Fibroblast of the aortic adventitia (primary cell): Measurements from ENCODE around the gene GALNT5. TPM values are rescaled to one million over a fixed set of nuclear protein-coding genes. Genes with fewer than 3 reads are reported as not detected.

ENCODE experiments used
- DNase-seq: peaks from one replicate; pipeline ENCODE4 v3.0.0-alpha.2; 2010; ENCODE audit warnings: low read depth
- H3K4me3 ChIP-seq: 2 replicates; pipeline ENCODE4 v1.5.1; 2011; ENCODE audit warnings: low read depth, mild to moderate bottlenecking, control low read depth, low read length, moderate library complexity
- total RNA-seq: library from RNA; depleted of rRNA; stranded (reverse); fragments of >200 nt; gene quantifications from 2 replicates; pipeline ENCODE4 v1.2.3, GENCODE V29; 2012; ENCODE audit warnings: low replicate concordance
- TF ChIP-seq, protein P1 (sequence below): IDR thresholded peaks from 2 replicates; pipeline ENCODE4 v1.5.1; 2011; ENCODE audit warnings: mild to moderate bottlenecking, low read length, control low read depth, inconsistent platforms; ENCODE audit not compliant: insufficient read depth

The GALNT5 gene, protein sequence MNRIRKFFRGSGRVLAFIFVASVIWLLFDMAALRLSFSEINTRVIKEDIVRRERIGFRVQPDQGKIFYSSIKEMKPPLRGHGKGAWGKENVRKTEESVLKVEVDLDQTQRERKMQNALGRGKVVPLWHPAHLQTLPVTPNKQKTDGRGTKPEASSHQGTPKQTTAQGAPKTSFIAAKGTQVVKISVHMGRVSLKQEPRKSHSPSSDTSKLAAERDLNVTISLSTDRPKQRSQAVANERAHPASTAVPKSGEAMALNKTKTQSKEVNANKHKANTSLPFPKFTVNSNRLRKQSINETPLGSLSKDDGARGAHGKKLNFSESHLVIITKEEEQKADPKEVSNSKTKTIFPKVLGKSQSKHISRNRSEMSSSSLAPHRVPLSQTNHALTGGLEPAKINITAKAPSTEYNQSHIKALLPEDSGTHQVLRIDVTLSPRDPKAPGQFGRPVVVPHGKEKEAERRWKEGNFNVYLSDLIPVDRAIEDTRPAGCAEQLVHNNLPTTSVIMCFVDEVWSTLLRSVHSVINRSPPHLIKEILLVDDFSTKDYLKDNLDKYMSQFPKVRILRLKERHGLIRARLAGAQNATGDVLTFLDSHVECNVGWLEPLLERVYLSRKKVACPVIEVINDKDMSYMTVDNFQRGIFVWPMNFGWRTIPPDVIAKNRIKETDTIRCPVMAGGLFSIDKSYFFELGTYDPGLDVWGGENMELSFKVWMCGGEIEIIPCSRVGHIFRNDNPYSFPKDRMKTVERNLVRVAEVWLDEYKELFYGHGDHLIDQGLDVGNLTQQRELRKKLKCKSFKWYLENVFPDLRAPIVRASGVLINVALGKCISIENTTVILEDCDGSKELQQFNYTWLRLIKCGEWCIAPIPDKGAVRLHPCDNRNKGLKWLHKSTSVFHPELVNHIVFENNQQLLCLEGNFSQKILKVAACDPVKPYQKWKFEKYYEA
- total RNA-seq = 11.4 and 38.3 TPM in 2 replicates

DNA sequence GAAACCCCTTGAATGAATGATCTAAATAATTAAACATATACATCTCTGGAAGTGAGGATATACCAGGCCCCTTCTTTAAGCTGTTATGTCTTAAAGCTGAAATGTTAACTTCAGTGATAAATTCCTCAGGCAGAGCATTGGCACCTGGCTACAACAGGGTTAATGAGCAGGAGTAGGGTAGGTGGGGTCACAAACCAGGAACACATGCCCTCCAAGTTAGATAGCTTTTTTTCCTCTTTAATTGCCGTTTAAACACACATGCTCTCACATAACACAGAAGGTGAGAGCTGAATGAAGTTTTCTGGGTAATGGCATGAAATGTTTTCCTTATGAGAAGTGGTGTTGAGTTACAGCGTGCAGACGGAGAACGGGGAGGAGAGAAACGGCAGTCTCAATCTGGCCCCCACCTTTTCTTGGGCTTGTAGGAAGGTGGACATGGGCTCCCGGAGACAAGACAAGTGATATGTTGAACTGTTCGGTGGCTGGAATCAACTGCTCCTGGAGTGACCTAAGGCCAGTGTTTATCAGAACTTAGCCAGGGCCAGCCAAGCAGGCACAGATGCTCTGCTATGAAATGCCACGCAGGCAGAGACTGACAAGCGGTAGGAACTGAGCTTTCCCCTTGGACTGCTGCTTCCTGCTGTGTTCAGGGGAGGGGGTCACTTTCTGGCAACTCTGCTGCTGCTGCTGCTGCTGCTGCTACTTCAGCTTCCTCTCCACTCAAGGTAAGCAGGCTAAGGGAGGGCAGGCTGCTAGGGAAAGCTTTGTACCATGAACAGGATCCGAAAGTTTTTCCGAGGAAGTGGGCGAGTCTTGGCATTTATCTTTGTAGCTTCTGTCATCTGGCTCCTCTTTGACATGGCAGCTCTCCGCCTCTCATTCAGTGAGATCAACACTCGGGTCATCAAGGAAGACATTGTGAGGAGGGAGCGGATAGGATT is at the start of gene GALNT5:
GALNT5 (plus strand) TSS at position 394 of the 941 bp plus-strand sequence; CDS start at position 772, 378 bp downstream.
- peak; percentile 57 for DNase-seq
- TF ChIP-seq, protein P1, sequence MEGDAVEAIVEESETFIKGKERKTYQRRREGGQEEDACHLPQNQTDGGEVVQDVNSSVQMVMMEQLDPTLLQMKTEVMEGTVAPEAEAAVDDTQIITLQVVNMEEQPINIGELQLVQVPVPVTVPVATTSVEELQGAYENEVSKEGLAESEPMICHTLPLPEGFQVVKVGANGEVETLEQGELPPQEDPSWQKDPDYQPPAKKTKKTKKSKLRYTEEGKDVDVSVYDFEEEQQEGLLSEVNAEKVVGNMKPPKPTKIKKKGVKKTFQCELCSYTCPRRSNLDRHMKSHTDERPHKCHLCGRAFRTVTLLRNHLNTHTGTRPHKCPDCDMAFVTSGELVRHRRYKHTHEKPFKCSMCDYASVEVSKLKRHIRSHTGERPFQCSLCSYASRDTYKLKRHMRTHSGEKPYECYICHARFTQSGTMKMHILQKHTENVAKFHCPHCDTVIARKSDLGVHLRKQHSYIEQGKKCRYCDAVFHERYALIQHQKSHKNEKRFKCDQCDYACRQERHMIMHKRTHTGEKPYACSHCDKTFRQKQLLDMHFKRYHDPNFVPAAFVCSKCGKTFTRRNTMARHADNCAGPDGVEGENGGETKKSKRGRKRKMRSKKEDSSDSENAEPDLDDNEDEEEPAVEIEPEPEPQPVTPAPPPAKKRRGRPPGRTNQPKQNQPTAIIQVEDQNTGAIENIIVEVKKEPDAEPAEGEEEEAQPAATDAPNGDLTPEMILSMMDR = no peak
- H3K4me3 ChIP-seq = peak within 1 kb of the TSS; percentile 53

DNA sequence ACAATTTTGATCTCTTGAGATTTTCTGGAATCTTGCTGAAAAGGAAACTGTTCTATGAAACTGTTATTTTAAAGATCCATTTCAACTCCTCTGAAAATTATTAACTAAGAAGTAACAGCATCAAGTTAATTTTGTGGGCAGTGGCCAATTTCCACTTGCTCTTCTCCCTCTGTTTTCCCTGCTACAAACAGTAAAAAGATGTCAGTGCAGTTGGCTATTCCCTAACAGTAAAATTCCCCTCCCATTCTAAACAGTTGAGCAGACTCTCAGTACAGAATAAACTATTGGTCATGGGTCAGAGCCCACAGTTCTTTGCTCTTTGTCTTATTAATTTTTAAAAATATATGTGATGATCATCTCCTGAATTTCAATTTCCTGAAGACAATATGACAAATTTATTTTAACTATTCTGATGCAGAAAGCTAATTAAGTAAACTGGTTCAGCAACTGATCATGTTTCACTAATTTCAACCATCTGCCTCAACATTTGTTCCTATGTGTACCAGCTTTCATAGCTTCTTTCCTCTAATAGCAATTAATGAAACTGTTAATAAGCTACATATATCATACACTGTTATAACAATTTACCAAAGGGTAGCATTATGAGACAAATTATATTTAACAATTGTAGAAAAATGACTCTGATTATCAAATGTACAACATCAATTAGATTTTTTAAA is 41.1 kb upstream of the GALNT5 start:
- no peak overlapping the region for H3K4me3 ChIP-seq
- TF ChIP-seq, protein P1 = no peak
- DNase-seq = no peak

DNA sequence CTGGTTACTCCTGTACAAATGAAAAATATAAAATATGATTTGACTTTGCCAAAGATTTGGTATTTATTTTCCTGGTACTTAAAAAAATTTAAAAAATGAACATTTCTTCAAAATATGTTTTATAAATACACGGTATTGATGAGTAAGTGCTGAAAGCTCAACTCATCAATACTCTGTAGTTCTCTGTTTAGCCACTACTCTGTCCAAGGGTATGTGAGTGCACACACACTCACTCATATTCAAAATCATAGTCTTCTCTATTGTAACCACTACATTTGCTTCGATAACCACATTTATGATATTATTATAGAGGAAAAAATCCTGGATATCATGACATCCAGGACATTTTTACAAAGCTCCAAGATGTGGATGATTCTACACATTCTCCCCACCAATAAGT is 40.1 kb upstream of the GALNT5 start:
- DNase-seq = no peak
- H3K4me3 ChIP-seq = no peak overlapping the region
- TF ChIP-seq, protein P1 = no peak

DNA sequence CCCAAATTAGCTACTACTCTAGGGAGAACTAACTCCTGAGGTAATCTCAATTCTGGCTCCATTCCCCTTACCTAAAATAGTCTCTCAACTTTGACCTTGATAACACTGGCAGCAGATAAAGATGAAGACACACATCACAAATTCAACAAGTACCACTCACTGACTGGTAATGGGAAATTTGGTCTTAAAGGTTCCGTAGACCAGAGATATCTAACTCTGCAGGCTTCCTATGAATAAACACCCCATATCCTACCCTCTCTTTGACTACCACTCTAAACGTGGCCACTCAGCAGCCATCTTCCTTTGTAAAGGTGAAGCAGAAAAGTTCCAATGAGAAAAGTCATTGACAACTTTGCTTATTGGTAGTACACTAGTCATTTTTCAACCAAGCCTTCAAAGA is 38.6 kb upstream of the GALNT5 start:
- no peak for DNase-seq
- H3K4me3 ChIP-seq = no peak overlapping the region
- TF ChIP-seq, protein P1 = no peak

DNA sequence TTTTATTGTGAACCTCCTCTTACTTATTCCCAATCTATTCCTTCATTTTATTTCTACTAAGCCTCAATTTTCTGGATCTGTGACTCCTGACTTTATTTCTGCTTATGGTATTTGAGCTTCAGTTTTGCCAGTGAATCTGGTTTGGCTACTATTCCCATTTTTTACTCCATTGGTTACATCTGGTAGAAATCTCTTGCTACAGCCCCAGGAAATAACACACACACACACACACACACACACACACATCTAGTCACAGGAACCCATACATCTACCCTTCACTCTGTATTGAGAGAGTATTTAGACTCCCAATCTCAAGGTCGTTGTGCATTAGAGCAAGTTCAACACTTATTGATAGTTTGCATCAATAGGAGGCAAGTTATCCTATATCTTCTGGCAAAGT is 37.0 kb upstream of the GALNT5 start:
- TF ChIP-seq, protein P1 = no peak
- no peak for DNase-seq
- H3K4me3 ChIP-seq = no peak overlapping the region
